OCI-LY1 (cell line): ENCODE data around the gene ENTREP3.

Experiments
- H2AFZ ChIP-seq: fragments of 200-600 bp; sonication (generic), shearing (Covaris generic); 2 replicates; pipeline ENCODE4 v1.6.0; 2014; ENCODE audit warnings: antibody characterized with exemption, mild to moderate bottlenecking, low read length
- H3F3A ChIP-seq: fragments of 200-600 bp; sonication (generic), shearing (Covaris generic); 2 replicates; pipeline ENCODE4 v1.6.0; 2014; ENCODE audit warnings: mild to moderate bottlenecking, antibody characterized with exemption, low read length, moderate library complexity; ENCODE audit not compliant: insufficient read depth
- H3K27ac ChIP-seq: fragments of 200-600 bp; sonication (generic); 2 replicates; pipeline ENCODE4 v1.5.1; 2014; ENCODE audit warnings: low read length, mixed run types, mild to moderate bottlenecking, low read depth; ENCODE audit not compliant: poor library complexity, severe bottlenecking
- H3K27me3 ChIP-seq: fragments of 200-600 bp; sonication (generic); 2 replicates; pipeline ENCODE4 v1.6.0; 2014; ENCODE audit warnings: antibody characterized with exemption, mild to moderate bottlenecking, low read length, moderate library complexity; ENCODE audit not compliant: insufficient read depth
- H3K36me3 ChIP-seq: fragments of 200-600 bp; sonication (generic); 2 replicates; pipeline ENCODE4 v1.6.1; 2014; ENCODE audit warnings: mild to moderate bottlenecking, antibody characterized with exemption, low read length, moderate library complexity, mixed read lengths; ENCODE audit not compliant: insufficient read depth
- H3K4me1 ChIP-seq: fragments of 200-600 bp; sonication (generic); 2 replicates; pipeline ENCODE4 v1.5.1; 2014; ENCODE audit warnings: mild to moderate bottlenecking, low read length, moderate library complexity; ENCODE audit not compliant: insufficient read depth, severe bottlenecking
- H3K4me2 ChIP-seq: fragments of 200-600 bp; sonication (generic), shearing (Covaris generic); 2 replicates; pipeline ENCODE4 v1.6.1; 2014; ENCODE audit warnings: low read length
- H3K4me3 ChIP-seq: fragments of 200-600 bp; sonication (generic); 2 replicates; pipeline ENCODE4 v1.5.1; 2014; ENCODE audit warnings: low read length, low read depth, mild to moderate bottlenecking, mixed read lengths; ENCODE audit not compliant: poor library complexity, severe bottlenecking
- H3K79me2 ChIP-seq: fragments of 200-600 bp; shearing (Covaris generic); 2 replicates; pipeline ENCODE4 v1.6.1; 2016; ENCODE audit warnings: mixed run types, low read length, mixed read lengths; ENCODE audit not compliant: insufficient read depth
- H3K9ac ChIP-seq: fragments of 200-600 bp; sonication (generic), shearing (Covaris generic); 2 replicates; pipeline ENCODE4 v1.6.1; 2014; ENCODE audit warnings: mild to moderate bottlenecking, low read length, mixed read lengths
- H3K9me2 ChIP-seq: fragments of 200-600 bp; sonication (generic), shearing (Covaris generic); 2 replicates; pipeline ENCODE4 v1.6.1; 2014; ENCODE audit warnings: low read depth, mild to moderate bottlenecking, low read length, mixed read lengths
- H3K9me3 ChIP-seq: fragments of 200-600 bp; shearing (Covaris generic); 2 replicates; pipeline ENCODE4 v1.6.1; 2014; ENCODE audit warnings: low read length, mixed read lengths
- H4K20me1 ChIP-seq: fragments of 200-600 bp; sonication (generic), shearing (Covaris generic); 2 replicates; pipeline ENCODE4 v1.6.0; 2016; ENCODE audit warnings: mild to moderate bottlenecking, low read length; ENCODE audit not compliant: insufficient read depth
- CTCF ChIP-seq: fragments of 200-600 bp; sonication (generic), shearing (Covaris generic); IDR thresholded peaks from 2 replicates; pipeline ENCODE4 v1.5.1; 2017; ENCODE audit warnings: mild to moderate bottlenecking, antibody characterized with exemption, low read length, moderate library complexity, mixed read lengths
- EZH2 ChIP-seq: fragments of 200-600 bp; sonication (generic), shearing (Covaris generic); IDR thresholded peaks from 2 replicates; pipeline ENCODE4 v1.8.0; 2017; ENCODE audit warnings: borderline replicate concordance, mixed run types, mild to moderate bottlenecking, antibody characterized with exemption, low read length, moderate library complexity, mixed read lengths

ENTREP3 gene

DNA sequence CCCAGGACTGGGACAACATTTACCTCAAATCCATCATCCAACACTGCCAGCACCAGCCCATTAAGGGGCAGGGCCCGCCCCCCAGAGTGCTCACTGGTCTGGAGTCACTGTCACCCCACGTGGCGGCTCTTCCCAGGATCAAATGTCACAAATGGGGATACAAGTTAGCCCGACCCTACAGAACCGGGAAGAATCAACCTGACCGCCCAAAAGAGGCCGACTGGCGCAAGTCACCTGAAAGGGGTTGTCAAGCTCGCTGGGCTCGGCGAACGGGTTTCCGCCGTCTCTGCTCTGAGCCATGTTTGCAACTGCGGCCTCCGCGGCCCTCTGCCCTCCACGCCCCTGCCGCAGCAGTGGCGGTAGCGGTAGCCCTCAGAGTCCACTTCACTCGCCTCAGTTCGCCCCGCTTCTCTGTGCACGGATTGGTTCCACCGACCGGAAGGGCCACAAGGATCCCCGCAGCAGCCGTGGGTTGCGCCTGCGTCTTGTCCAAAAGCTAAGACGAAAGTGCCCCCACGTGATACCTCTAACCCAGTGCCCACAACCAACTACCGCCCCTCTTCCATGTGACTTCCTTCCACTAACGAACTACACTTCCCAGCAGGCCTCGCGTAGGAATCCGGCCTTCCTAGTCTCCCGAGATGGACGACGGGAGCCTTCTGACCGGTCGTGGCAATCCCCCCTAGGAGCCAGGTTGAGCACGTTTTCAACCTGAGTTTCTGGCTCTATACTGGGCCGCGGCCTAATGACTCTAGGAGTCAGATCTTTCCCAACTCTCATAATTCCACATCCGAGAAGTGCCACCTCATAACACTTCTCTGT, 6.8 kb upstream of the ENTREP3 start, which contains the start of gene SCAMP3:
Gene SCAMP3, minus strand, starts transcription at position 509 of the 822 bp plus-strand sequence. Its CDS starts 209 bp downstream, at position 300.
- peak within 1 kb of the TSS; percentile 78 for H3K4me3 ChIP-seq
- peak within 1 kb of the TSS; percentile 47 for H3K27ac ChIP-seq
- peaks cover 62% of the 10 kb centered on the region for H3K36me3 ChIP-seq
- no peaks in the 10 kb centered on the region for H3K27me3 ChIP-seq
- peaks cover 17% of the 10 kb centered on the region for H3K4me1 ChIP-seq
- H3K4me2 ChIP-seq, result peak within 1 kb of the TSS; percentile 97
- no peak within 1 kb of the TSS for H2AFZ ChIP-seq
- H3F3A ChIP-seq, result peaks cover 18% of the 10 kb centered on the region
- H3K9ac ChIP-seq, result peak within 1 kb of the TSS; percentile 85
- H3K9me3 ChIP-seq, result no peaks in the 10 kb centered on the region
- TF ChIP-seq CTCF, result no peak
- no peak for TF ChIP-seq EZH2
- no peaks in the 10 kb centered on the region for H3K9me2 ChIP-seq
- H3K79me2 ChIP-seq, result peaks cover 8% of the 10 kb centered on the region; the same call in 1 of the 2 replicates
- H4K20me1 ChIP-seq, result no peaks in the 10 kb centered on the region

DNA sequence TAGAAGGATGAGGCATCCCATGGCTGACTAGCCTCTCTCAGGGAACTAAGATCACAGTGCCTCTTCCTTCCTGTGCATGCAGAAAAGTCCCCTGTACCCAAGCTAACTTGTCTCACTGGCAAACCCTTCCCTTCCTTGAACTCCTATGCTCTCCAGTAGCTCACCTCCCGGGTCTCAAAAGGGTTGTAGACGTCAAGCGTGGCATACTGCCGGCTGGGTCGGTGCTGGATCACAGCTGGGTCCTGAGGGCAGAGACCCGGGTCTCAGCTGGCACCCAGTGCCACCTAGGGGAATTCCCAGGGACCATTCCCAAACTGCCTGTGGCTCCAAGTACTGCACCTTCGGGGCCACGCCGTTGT, 6.2 kb upstream of the ENTREP3 start:
- H3K9me3 ChIP-seq, result no peaks in the 10 kb centered on the region
- H3K27ac ChIP-seq, result peak overlapping the region; percentile 30
- peak overlapping the region; percentile 85 for H3K9ac ChIP-seq
- H3K4me1 ChIP-seq, result peaks cover 17% of the 10 kb centered on the region
- H4K20me1 ChIP-seq, result no peaks in the 10 kb centered on the region
- H3K79me2 ChIP-seq, result peaks cover 8% of the 10 kb centered on the region; the same call in 1 of the 2 replicates
- peaks cover 59% of the 10 kb centered on the region for H3K36me3 ChIP-seq
- peak overlapping the region; percentile 97 for H3K4me2 ChIP-seq
- TF ChIP-seq CTCF (0 out of 2 replicates have a peak, but pooled peaks have one; percentile 5), EZH2 (no peak)
- no peak overlapping the region for H2AFZ ChIP-seq
- no peaks in the 10 kb centered on the region for H3K27me3 ChIP-seq
- H3K9me2 ChIP-seq, result no peaks in the 10 kb centered on the region
- H3F3A ChIP-seq, result peaks cover 18% of the 10 kb centered on the region
- peak overlapping the region; percentile 78 for H3K4me3 ChIP-seq

GRCh38 chr1:155260276-155260675, 5.0 kb upstream of the ENTREP3 start:
- Histone ChIP-seq H3K9me2 (no peaks in the 10 kb centered on the region), H3K27me3 (no peaks in the 10 kb centered on the region), H3K27ac (no peak overlapping the region), H3F3A (peaks cover 18% of the 10 kb centered on the region), H3K36me3 (peaks cover 49% of the 10 kb centered on the region), H3K4me1 (peaks cover 27% of the 10 kb centered on the region), H3K4me3 (no peak overlapping the region), H3K4me2 (no peak overlapping the region), H2AFZ (no peak overlapping the region), H4K20me1 (no peaks in the 10 kb centered on the region), H3K79me2 (peaks cover 8% of the 10 kb centered on the region; the same call in 1 of the 2 replicates), H3K9me3 (no peaks in the 10 kb centered on the region), H3K9ac (no peak overlapping the region)
- TF ChIP-seq EZH2 (no peak), CTCF (no peak)
